PC-3 (cell line): ENCODE results near the gene THOC5.

Experiments
- EZH2phosphoT487 ChIP-seq: fragments of 300-600 bp; sonication (generic); IDR thresholded peaks from 2 replicates; pipeline ENCODE4 v1.6.1; 2018; ENCODE audit warnings: mild to moderate bottlenecking, antibody characterized with exemption, low read length, borderline replicate concordance
- TF ChIP-seq, protein P1 (sequence below): fragments of 300-600 bp; sonication (generic); conservative IDR thresholded peaks from 2 replicates; pipeline ENCODE4 v1.5.1; 2017; ENCODE audit warnings: antibody characterized with exemption, low read depth, mild to moderate bottlenecking, low read length

DNA sequence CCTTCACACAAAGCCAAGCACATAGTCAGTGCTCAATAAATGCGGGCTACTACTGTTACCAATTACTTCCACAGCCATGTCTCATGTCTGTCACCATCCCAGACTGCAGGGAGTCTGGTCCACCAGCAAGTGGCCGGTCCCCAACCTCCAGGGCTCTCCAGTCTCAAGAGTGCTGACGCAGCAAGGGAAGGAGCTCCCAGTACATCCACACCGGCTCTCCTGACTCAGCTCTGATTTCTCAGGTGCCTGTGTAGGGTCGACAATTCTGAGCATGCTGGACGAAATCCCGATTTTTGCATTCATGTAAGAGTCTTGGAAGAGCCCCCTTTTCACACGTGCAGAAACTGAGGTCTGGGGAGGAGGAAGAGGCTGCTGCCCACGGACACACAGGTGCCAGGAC, 83.8 kb downstream of the THOC5 start:
- TF ChIP-seq, protein P1, sequence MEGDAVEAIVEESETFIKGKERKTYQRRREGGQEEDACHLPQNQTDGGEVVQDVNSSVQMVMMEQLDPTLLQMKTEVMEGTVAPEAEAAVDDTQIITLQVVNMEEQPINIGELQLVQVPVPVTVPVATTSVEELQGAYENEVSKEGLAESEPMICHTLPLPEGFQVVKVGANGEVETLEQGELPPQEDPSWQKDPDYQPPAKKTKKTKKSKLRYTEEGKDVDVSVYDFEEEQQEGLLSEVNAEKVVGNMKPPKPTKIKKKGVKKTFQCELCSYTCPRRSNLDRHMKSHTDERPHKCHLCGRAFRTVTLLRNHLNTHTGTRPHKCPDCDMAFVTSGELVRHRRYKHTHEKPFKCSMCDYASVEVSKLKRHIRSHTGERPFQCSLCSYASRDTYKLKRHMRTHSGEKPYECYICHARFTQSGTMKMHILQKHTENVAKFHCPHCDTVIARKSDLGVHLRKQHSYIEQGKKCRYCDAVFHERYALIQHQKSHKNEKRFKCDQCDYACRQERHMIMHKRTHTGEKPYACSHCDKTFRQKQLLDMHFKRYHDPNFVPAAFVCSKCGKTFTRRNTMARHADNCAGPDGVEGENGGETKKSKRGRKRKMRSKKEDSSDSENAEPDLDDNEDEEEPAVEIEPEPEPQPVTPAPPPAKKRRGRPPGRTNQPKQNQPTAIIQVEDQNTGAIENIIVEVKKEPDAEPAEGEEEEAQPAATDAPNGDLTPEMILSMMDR, result no peak
- TF ChIP-seq EZH2phosphoT487, result no peak
